GM18861 (cell line): Measurements from ENCODE around the gene KRTAP5-7.

Experiments
- ATAC-seq: cut with Tn5 transposase; IDR thresholded peaks from one replicate; pipeline ENCODE4 v1.9.1; 2021; ENCODE audit not compliant: unreplicated experiment

The KRTAP5-7 gene

GRCh38 chr11:71495286-71496230 lies 31.5 kb upstream of the KRTAP5-7 start:
- ATAC-seq = no peak

GRCh38 chr11:71496421-71496820 lies 30.6 kb upstream of the KRTAP5-7 start:
- no peak for ATAC-seq

- no peak for ATAC-seq
Observed at GRCh38 chr11:71498091-71498490, 29.0 kb upstream of the KRTAP5-7 start.

GRCh38 chr11:71499125-71499524 lies 27.9 kb upstream of the KRTAP5-7 start:
- ATAC-seq = no peak

GRCh38 chr11:71499546-71499945 lies 27.5 kb upstream of the KRTAP5-7 start:
- no peak for ATAC-seq

GRCh38 chr11:71500601-71501021 lies 26.5 kb upstream of the KRTAP5-7 start:
- no peak for ATAC-seq

- no peak for ATAC-seq
Observed at GRCh38 chr11:71501071-71501985, 25.7 kb upstream of the KRTAP5-7 start.

GRCh38 chr11:71502026-71502425 lies 25.0 kb upstream of the KRTAP5-7 start:
- no peak for ATAC-seq

GRCh38 chr11:71502871-71503435 lies 24.1 kb upstream of the KRTAP5-7 start:
- ATAC-seq = no peak

- ATAC-seq = no peak
Observed at GRCh38 chr11:71504531-71504930, 22.5 kb upstream of the KRTAP5-7 start.

- no peak for ATAC-seq
Observed at GRCh38 chr11:71505001-71505400, 22.1 kb upstream of the KRTAP5-7 start.

GRCh38 chr11:71505781-71506180 lies 21.3 kb upstream of the KRTAP5-7 start:
- no peak for ATAC-seq

- ATAC-seq = no peak
Observed at GRCh38 chr11:71507102-71507501, 20.0 kb upstream of the KRTAP5-7 start.

- no peak for ATAC-seq
Observed at GRCh38 chr11:71518506-71519471, 8.3 kb upstream of the KRTAP5-7 start.

GRCh38 chr11:71519546-71519945 lies 7.5 kb upstream of the KRTAP5-7 start:
- no peak for ATAC-seq

GRCh38 chr11:71525188-71525937 lies 1.7 kb upstream of the KRTAP5-7 start:
- ATAC-seq = no peak

GRCh38 chr11:71525938-71526495 lies 1.1 kb upstream of the KRTAP5-7 start:
- ATAC-seq = no peak

- ATAC-seq = no peak
Observed at GRCh38 chr11:71527576-71528210, 626 bp downstream of the KRTAP5-7 start.

GRCh38 chr11:71530602-71531001 lies 3.5 kb downstream of the KRTAP5-7 start:
- no peak for ATAC-seq
